ENCODE results near the gene TTC9. TPM values are rescaled to one million over a fixed set of nuclear protein-coding genes. Genes with fewer than 3 reads are reported as not detected.

Gene TTC9
- total and polyA plus RNA-seq, 10 of the 15 experiments (the other 5 are each of a cell fraction or from before 2014, with no cell fraction given) = 0.87 to 15.8 (median 7.8) TPM

- TF ChIP-seq, protein P1, sequence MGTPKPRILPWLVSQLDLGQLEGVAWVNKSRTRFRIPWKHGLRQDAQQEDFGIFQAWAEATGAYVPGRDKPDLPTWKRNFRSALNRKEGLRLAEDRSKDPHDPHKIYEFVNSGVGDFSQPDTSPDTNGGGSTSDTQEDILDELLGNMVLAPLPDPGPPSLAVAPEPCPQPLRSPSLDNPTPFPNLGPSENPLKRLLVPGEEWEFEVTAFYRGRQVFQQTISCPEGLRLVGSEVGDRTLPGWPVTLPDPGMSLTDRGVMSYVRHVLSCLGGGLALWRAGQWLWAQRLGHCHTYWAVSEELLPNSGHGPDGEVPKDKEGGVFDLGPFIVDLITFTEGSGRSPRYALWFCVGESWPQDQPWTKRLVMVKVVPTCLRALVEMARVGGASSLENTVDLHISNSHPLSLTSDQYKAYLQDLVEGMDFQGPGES (IDR thresholded peaks at IDR 0.05) = no peak
- no peak for TF ChIP-seq JUNB (IDR thresholded peaks at IDR 0.05)
- TF ChIP-seq, protein P2, sequence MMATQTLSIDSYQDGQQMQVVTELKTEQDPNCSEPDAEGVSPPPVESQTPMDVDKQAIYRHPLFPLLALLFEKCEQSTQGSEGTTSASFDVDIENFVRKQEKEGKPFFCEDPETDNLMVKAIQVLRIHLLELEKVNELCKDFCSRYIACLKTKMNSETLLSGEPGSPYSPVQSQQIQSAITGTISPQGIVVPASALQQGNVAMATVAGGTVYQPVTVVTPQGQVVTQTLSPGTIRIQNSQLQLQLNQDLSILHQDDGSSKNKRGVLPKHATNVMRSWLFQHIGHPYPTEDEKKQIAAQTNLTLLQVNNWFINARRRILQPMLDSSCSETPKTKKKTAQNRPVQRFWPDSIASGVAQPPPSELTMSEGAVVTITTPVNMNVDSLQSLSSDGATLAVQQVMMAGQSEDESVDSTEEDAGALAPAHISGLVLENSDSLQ (IDR thresholded peaks at IDR 0.05) = no peak
- TF ChIP-seq ATF3 (IDR thresholded peaks at IDR 0.05; ENCODE audit: borderline replicate concordance, extremely low read depth, low read depth, low read length) = no peak
- TF ChIP-seq ZZZ3 (IDR thresholded peaks at IDR 0.05; ENCODE audit: control insufficient read depth, insufficient read length, low read depth) = no peak
Observed at GRCh38 chr14:70616646-70617045, 25.1 kb upstream of the TTC9 start (continued).

- POLR2A ChIA-PET = no interaction called here
- DNase-seq (ENCODE audit: low read depth, low spot score) (no peak), ATAC-seq (no peak), FAIRE-seq (no peak)
- Histone ChIP-seq H3K4me1 (ENCODE audit: control insufficient read depth, insufficient read depth, low read length) (no peaks in the 10 kb centered on the region), H4K20me1 (ENCODE audit: control insufficient read depth, insufficient read depth) (no peaks in the 10 kb centered on the region), H2AFZ (ENCODE audit: control insufficient read depth, low read depth, low read length) (no peak overlapping the region), H3K36me3 (ENCODE audit: control insufficient read depth in 2 of 2, insufficient read depth in 2 of 2, low read length in 1 of 2) (0 out of 4 replicates have a peak, but pooled peaks cover 0 to 2% of the 10 kb centered on the region in 2 experiments), H3K9me3 (replicated peaks; ENCODE audit: control insufficient read depth, insufficient read depth, low read length) (no peaks in the 10 kb centered on the region), H3K27me3 (replicated peaks in 1 of 2; ENCODE audit: control insufficient read depth in 2 of 2, insufficient read depth in 2 of 2, low read length in 1 of 2) (no peaks in the 10 kb centered on the region), H3K79me2 (ENCODE audit: control insufficient read depth, insufficient read depth, low read length) (no peaks in the 10 kb centered on the region), H3K27ac (ENCODE audit: control insufficient read depth, insufficient read depth) (no peak overlapping the region), H3K4me3 (no peak overlapping the region), H3K4me2 (ENCODE audit: control insufficient read depth, insufficient read depth) (no peak overlapping the region), H3K9ac (ENCODE audit: control insufficient read depth, insufficient read depth, low read length) (no peak overlapping the region)
- 50% methylated on average over 2 of the region's 2 CpGs for WGBS (ENCODE audit: insufficient coverage, insufficient replicate concordance, low lambda C conversion rate, missing lambda C conversion rate)
- no TSS peak for BruUV-seq (replicated peaks)
- intact Hi-C loops (cut with micrococcal nuclease; ENCODE audit: unreplicated experiment) = no loop called here
- RAD21 ChIA-PET (ENCODE audit: unreplicated experiment) = interaction anchor here (2.4 kb wide), 1 partner anchor 95 kb away, joined by 9 read pairs; no protein-coding TSS in a partner anchor
- in situ Hi-C loops (cut with MboI) = no loop called here
- CTCF ChIA-PET = interaction anchor here (1.4 to 2.0 kb wide), 2 partner anchors 95 to 97 kb away, joined by 4 to 6 read pairs; no protein-coding TSS in a partner anchor
- TF ChIP-seq IRF5 (IDR thresholded peaks at IDR 0.05; ENCODE audit: borderline replicate concordance) = no peak
- TF ChIP-seq ZBTB4 (CRISPR knock-in tag; IDR thresholded peaks at IDR 0.05) = no peak
- SMC1A ChIA-PET (ENCODE audit: uncharacterized antibody, unreplicated experiment) = interaction anchor here (0.6 kb wide), 1 partner anchor 185 kb away, joined by 3 read pairs; no protein-coding TSS in a partner anchor
Observed at GRCh38 chr14:70618314-70618713, 23.4 kb upstream of the TTC9 start.

All from GM12878 (cell line).